GM12878 (cell line): ENCODE data around the gene MYO1D. TPM values are rescaled to one million over a fixed set of nuclear protein-coding genes. Genes with fewer than 3 reads are reported as not detected.

ENCODE experiments used
- ATAC-seq: fragments of 200-7000 bp; cut with Tn5 transposase; 3 replicates; pipeline ENCODE4 v1.9.1; 2020; ENCODE audit warnings: mild to moderate bottlenecking, moderate library complexity
- BruUV-seq: library from RNA; stranded (reverse); fragments of 400-500 nt; replicated peaks from 2 replicates; lab custom pipeline; 2021; lab: Mats Ljungman, UMichigan
- CTCF ChIA-PET: fragments of 300-600 bp; sonication (Branson Sonifier 250); formaldehyde crosslinking; extraction: SDS; loops from one replicate; lab custom pipeline; 2021; ENCODE audit warnings: inconsistent platforms; lab: Yijun Ruan, JAX
- POLR2A ChIA-PET: fragments of 350-600 bp; formaldehyde crosslinking; extraction: SDS; loops from one replicate; lab custom pipeline; 2021; ENCODE audit warnings: inconsistent platforms; lab: Charles Lee
- RAD21 ChIA-PET: fragments of 300-600 bp; sonication (Branson Sonifier 250); formaldehyde crosslinking; loops from one replicate; lab custom pipeline; 2023; ENCODE audit warnings: antibody characterized with exemption; ENCODE audit not compliant: unreplicated experiment; lab: Charles Lee
- SMC1A ChIA-PET: fragments of 300-600 bp; sonication (Branson Sonifier 250); formaldehyde crosslinking; loops from one replicate; lab custom pipeline; 2023; ENCODE audit not compliant: unreplicated experiment, uncharacterized antibody; lab: Charles Lee
- DNase-seq: peaks from one replicate; pipeline ENCODE4 v3.0.0-alpha.2; 2011; ENCODE audit warnings: low read depth, low spot score
- FAIRE-seq: peaks from 3 replicates; lab custom pipeline; 2011; peaks lifted over from hg19 to GRCh38; lab: Jason Lieb, UNC
- H2AFZ ChIP-seq: 2 replicates; pipeline ENCODE4 v1.6.0; 2011; ENCODE audit warnings: low read depth, low read length, control low read depth; ENCODE audit not compliant: control insufficient read depth
- H3K27ac ChIP-seq: 2 replicates; pipeline ENCODE4 v1.5.1; 2011; ENCODE audit warnings: control low read depth; ENCODE audit not compliant: control insufficient read depth, insufficient read depth
- H3K27me3 ChIP-seq, 2 experiments: replicated peaks in 1 of 2; 2 replicates each; pipeline versions ENCODE4 v1.6.0 to v1.6.1; 2011; ENCODE audit warnings: low read length in 1 of 2; ENCODE audit not compliant: control insufficient read depth in 2 of 2, insufficient read depth in 2 of 2
- H3K36me3 ChIP-seq, 2 experiments: 2 replicates each; pipeline ENCODE4 v1.5.1; 2011; ENCODE audit warnings: low read length in 1 of 2; ENCODE audit not compliant: control insufficient read depth in 2 of 2, insufficient read depth in 2 of 2
- H3K4me1 ChIP-seq: 2 replicates; pipeline ENCODE4 v1.6.1; 2011; ENCODE audit warnings: mild to moderate bottlenecking, low read length, moderate library complexity, mixed read lengths; ENCODE audit not compliant: control insufficient read depth, insufficient read depth
- H3K4me2 ChIP-seq: 2 replicates; pipeline ENCODE4 v1.6.0; 2011; ENCODE audit warnings: control low read depth; ENCODE audit not compliant: control insufficient read depth, insufficient read depth
- H3K4me3 ChIP-seq: fragments of 200-600 bp; sonication (generic); 2 replicates; pipeline ENCODE4 v1.5.1; 2016
- H3K79me2 ChIP-seq: 2 replicates; pipeline ENCODE4 v1.6.0; 2011; ENCODE audit warnings: low read length; ENCODE audit not compliant: control insufficient read depth, insufficient read depth
- H3K9ac ChIP-seq: 2 replicates; pipeline ENCODE4 v1.8.0; 2011; ENCODE audit warnings: low read length, control low read depth, mixed read lengths; ENCODE audit not compliant: control insufficient read depth, insufficient read depth
- H3K9me3 ChIP-seq: replicated peaks from 3 replicates; pipeline ENCODE4 v1.5.1; 2011; ENCODE audit warnings: mild to moderate bottlenecking, low read length; ENCODE audit not compliant: control insufficient read depth, insufficient read depth
- H4K20me1 ChIP-seq: 2 replicates; pipeline ENCODE4 v1.6.0; 2011; ENCODE audit not compliant: control insufficient read depth, insufficient read depth
- BRCA1 ChIP-seq: IDR thresholded peaks from 2 replicates; pipeline ENCODE4 v1.6.1; 2011; ENCODE audit warnings: low read depth, low read length, improper control_type of control experiment
- CHD4 ChIP-seq: fragments of 200-600 bp; sonication (generic); IDR thresholded peaks from 2 replicates; pipeline ENCODE4 v1.6.1; 2016; ENCODE audit warnings: mild to moderate bottlenecking
- CREB1 ChIP-seq: IDR thresholded peaks from 2 replicates; pipeline ENCODE4 v1.6.1; 2012; ENCODE audit warnings: low read depth, mild to moderate bottlenecking, inconsistent platforms
- EZH2 ChIP-seq: IDR thresholded peaks from 2 replicates; pipeline ENCODE4 v1.6.1; 2012; ENCODE audit warnings: low read depth, mild to moderate bottlenecking, control low read depth, inconsistent platforms, low read length, borderline replicate concordance; ENCODE audit not compliant: control insufficient read depth
- HDAC2 ChIP-seq: fragments of 200-600 bp; sonication (generic); IDR thresholded peaks from 2 replicates; pipeline ENCODE4 v1.6.1; 2017
- MYC ChIP-seq: IDR thresholded peaks from 2 replicates; pipeline ENCODE4 v1.6.1; 2011; ENCODE audit warnings: mild to moderate bottlenecking, low read length, moderate library complexity, inconsistent platforms; ENCODE audit not compliant: insufficient read depth, insufficient replicate concordance, insufficient read length, severe bottlenecking
- NR2C2 ChIP-seq: IDR thresholded peaks from 2 replicates; pipeline ENCODE4 v1.6.1; 2011; ENCODE audit warnings: borderline replicate concordance, low read depth; ENCODE audit not compliant: control insufficient read depth, insufficient read length
- RB1 ChIP-seq: fragments of 450-650 bp; formaldehyde crosslinking; IDR thresholded peaks from 2 replicates; pipeline ENCODE4 v1.6.1; 2017; ENCODE audit warnings: mild to moderate bottlenecking, borderline replicate concordance
- RELA ChIP-seq: fragments of 450-650 bp; IDR thresholded peaks from 2 replicates; pipeline ENCODE4 v1.8.0; 2014; ENCODE audit warnings: borderline replicate concordance; ENCODE audit not compliant: partially characterized antibody
- RFX5 ChIP-seq: IDR thresholded peaks from 2 replicates; pipeline ENCODE4 v1.6.1; 2011; ENCODE audit warnings: low read depth, low read length, improper control_type of control experiment
- STAT1 ChIP-seq: fragments of 450-650 bp; conservative IDR thresholded peaks from 2 replicates; pipeline ENCODE4 v1.6.1; 2014; ENCODE audit warnings: antibody characterized with exemption, mild to moderate bottlenecking
- ZBED1 ChIP-seq: IDR thresholded peaks from 2 replicates; pipeline ENCODE4 v1.6.1; 2016; ENCODE audit warnings: borderline replicate concordance
- ZNF207 ChIP-seq: fragments of 450-650 bp; IDR thresholded peaks from 2 replicates; pipeline ENCODE4 v1.6.1; 2014; ENCODE audit warnings: antibody characterized with exemption, mild to moderate bottlenecking, borderline replicate concordance
- ZNF687 ChIP-seq: fragments of 450-650 bp; IDR thresholded peaks from 2 replicates; pipeline ENCODE4 v1.6.1; 2017; ENCODE audit warnings: mild to moderate bottlenecking, moderate library complexity
- WGBS: methylation state at CpG from one replicate; pipeline ENCODE4 v1.1.6; 2016; ENCODE audit warnings: low lambda C conversion rate; ENCODE audit not compliant: insufficient replicate concordance, insufficient coverage; ENCODE audit errors: missing lambda C conversion rate; 5-methylcytosine and 5-hydroxymethylcytosine counted together
- in situ Hi-C: fragments of 300-500 bp; cut with MboI; formaldehyde crosslinking; loops from 9 replicates; pipeline ENCODE4 v1.14.3; 2018; ENCODE audit warnings: mixed read lengths
- intact Hi-C: fragments of 100-400 bp; cut with micrococcal nuclease; formaldehyde crosslinking; loops from one replicate; pipeline ENCODE4 v1.14.2; 2022; ENCODE audit not compliant: unreplicated experiment
- polyA plus RNA-seq, 11 experiments: library from polyadenylated mRNA; depleted of rRNA in 4 of 11; unstranded in 6 of 11; stranded (reverse) in 5 of 11; fragments of >200 nt; fragmentation: Nextera tagmentation in 4 of 11; fragmentation: Illumina TruSeq in 1 of 11; extraction: Ambion mirVana in 4 of 11; extraction: Trizol in 1 of 11; gene quantifications; 1 replicate in 1 of 11; 2 replicates in 10 of 11; pipeline versions ENCODE4 v1.2.1 to v1.2.3, GENCODE V29; 2011 to 2016; ENCODE audit warnings: inconsistent platforms in 2 of 11, missing spikeins in 2 of 11, low read depth in 1 of 11
- total RNA-seq, 4 experiments: library from RNA; depleted of rRNA in 3 of 4; stranded (reverse); fragments of >200 nt in 3 of 4; fragmentation: Illumina TruSeq in 1 of 4; extraction: Trizol in 1 of 4; gene quantifications; 2 replicates each; pipeline versions ENCODE4 v1.2.1 to v1.2.3, GENCODE V29; 2013 to 2021
- TF ChIP-seq, protein P1 (sequence below): IDR thresholded peaks from 2 replicates; pipeline ENCODE4 v1.6.1; 2012; ENCODE audit warnings: improper control_type of control experiment, low read depth, low read length; ENCODE audit not compliant: insufficient replicate concordance

The MYO1D gene
- total and polyA plus RNA-seq, 10 of the 15 experiments (the other 5 are each of a cell fraction or from before 2014, with no cell fraction given) = 1.8 to 37.7 (median 25.4) TPM

DNA sequence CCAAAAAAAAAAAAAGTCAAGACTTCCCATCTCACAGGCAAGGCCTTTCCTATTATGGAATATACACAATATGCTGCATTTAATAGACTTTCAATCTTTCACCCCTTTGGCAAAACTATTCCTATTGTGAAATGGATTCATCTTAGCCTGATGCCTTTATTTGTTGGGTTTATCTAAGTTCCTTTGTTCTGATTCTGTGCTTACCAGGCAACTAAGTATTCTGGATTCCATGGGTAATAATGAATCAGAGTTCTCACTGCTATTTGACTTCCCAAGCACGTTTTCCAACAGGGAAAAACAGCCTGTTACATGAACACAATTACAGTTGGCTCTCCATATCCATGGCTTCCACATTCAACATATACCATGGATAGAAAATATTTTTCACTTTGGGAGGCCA is 135.5 kb downstream of the MYO1D start:
- Histone ChIP-seq H2AFZ (no peak overlapping the region), H3K4me1 (no peaks in the 10 kb centered on the region), H3K9ac (no peak overlapping the region), H3K36me3 (no peaks in the 10 kb centered on the region; a peak in 2 of 4 replicates), H3K4me3 (no peak overlapping the region), H3K9me3 (no peaks in the 10 kb centered on the region), H3K4me2 (no peak overlapping the region), H3K27me3 (no peaks in the 10 kb centered on the region), H3K27ac (no peak overlapping the region), H4K20me1 (no peaks in the 10 kb centered on the region), H3K79me2 (no peaks in the 10 kb centered on the region)
- RAD21 ChIA-PET = no interaction called here
- FAIRE-seq (no peak), DNase-seq (no peak), ATAC-seq (no peak)
- CTCF ChIA-PET = no interaction called here
- intact Hi-C loops = no loop called here
- WGBS = 80% methylated on average over 1 of the region's 1 CpG
- POLR2A ChIA-PET = no interaction called here
- in situ Hi-C loops = no loop called here
- BruUV-seq = no TSS peak
- no peak for TF ChIP-seq BRCA1
- TF ChIP-seq, protein P1, sequence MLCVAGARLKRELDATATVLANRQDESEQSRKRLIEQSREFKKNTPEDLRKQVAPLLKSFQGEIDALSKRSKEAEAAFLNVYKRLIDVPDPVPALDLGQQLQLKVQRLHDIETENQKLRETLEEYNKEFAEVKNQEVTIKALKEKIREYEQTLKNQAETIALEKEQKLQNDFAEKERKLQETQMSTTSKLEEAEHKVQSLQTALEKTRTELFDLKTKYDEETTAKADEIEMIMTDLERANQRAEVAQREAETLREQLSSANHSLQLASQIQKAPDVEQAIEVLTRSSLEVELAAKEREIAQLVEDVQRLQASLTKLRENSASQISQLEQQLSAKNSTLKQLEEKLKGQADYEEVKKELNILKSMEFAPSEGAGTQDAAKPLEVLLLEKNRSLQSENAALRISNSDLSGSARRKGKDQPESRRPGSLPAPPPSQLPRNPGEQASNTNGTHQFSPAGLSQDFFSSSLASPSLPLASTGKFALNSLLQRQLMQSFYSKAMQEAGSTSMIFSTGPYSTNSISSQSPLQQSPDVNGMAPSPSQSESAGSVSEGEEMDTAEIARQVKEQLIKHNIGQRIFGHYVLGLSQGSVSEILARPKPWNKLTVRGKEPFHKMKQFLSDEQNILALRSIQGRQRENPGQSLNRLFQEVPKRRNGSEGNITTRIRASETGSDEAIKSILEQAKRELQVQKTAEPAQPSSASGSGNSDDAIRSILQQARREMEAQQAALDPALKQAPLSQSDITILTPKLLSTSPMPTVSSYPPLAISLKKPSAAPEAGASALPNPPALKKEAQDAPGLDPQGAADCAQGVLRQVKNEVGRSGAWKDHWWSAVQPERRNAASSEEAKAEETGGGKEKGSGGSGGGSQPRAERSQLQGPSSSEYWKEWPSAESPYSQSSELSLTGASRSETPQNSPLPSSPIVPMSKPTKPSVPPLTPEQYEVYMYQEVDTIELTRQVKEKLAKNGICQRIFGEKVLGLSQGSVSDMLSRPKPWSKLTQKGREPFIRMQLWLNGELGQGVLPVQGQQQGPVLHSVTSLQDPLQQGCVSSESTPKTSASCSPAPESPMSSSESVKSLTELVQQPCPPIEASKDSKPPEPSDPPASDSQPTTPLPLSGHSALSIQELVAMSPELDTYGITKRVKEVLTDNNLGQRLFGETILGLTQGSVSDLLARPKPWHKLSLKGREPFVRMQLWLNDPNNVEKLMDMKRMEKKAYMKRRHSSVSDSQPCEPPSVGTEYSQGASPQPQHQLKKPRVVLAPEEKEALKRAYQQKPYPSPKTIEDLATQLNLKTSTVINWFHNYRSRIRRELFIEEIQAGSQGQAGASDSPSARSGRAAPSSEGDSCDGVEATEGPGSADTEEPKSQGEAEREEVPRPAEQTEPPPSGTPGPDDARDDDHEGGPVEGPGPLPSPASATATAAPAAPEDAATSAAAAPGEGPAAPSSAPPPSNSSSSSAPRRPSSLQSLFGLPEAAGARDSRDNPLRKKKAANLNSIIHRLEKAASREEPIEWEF = no peak
- TF ChIP-seq RFX5 = no peak
- TF ChIP-seq ZNF687 = no peak
- TF ChIP-seq RELA = no peak
- TF ChIP-seq CHD4 = no peak
- TF ChIP-seq STAT1 = no peak
- no peak for TF ChIP-seq ZNF207
- no peak for TF ChIP-seq CREB1
- TF ChIP-seq ZBED1 = no peak
- no peak for TF ChIP-seq RB1
- TF ChIP-seq HDAC2 = no peak
- no peak for TF ChIP-seq MYC
- TF ChIP-seq EZH2 = no peak
- no peak for TF ChIP-seq NR2C2
- SMC1A ChIA-PET = no interaction called here
